ENCODE results near the gene MS4A6A.
"Not testable (repeated sequence)": the region's sequence is repeated elsewhere in the genome, so short reads cannot be mapped to it uniquely, and the experiment has no call there.

Gene MS4A6A

GRCh38 chr11:60186128-60186527 is 3.2 kb upstream of the MS4A6A start:
- in situ Hi-C loops (cut with HindIII; ENCODE audit: low pct_ligation_motif_present, low pct_unique_long_range_greater_than_20kb, low sequenced_read_pairs); DNase-seq: not testable (repeated sequence)

- DNase-seq; in situ Hi-C loops (cut with HindIII; ENCODE audit: low pct_ligation_motif_present, low pct_unique_long_range_greater_than_20kb, low sequenced_read_pairs): not testable (repeated sequence)
Observed at GRCh38 chr11:60185512-60185827, 2.6 kb upstream of the MS4A6A start.

DNA sequence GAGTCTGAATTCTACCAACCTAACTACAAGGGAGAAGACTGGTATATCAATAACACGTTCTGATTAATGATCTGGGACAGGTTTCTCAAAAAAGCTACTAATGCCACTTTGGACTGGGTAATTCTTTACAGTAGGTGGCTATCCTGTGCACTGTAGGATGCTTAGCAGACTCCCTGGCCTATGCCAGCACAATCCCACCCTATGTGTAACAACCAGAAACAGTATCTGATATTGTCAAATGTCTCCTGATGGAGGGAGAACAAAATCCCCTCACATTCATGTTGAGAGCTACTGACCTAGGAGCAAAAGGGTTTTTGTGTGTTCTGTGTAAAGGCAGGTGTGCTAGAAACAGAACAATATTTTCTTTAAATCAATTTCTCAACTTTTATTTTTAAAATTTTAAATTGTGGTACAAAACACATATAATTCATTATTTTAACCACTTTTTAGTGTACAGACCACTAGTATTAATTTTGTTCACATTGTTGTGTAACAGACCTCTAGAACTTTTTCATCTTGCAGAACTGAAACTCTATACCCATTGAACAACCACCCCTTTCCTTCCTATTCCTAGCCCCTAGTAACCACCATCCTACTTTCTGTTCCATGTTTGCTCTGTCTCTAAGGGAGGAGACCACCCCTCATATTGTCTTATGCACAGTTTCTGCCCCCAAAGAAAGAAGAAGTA is 2.1 kb upstream of the MS4A6A start:
- in situ Hi-C loops (cut with HindIII; ENCODE audit: low pct_ligation_motif_present, low pct_unique_long_range_greater_than_20kb, low sequenced_read_pairs) = no loop called here
- no peak for DNase-seq

- in situ Hi-C loops (cut with HindIII; ENCODE audit: low pct_ligation_motif_present, low pct_unique_long_range_greater_than_20kb, low sequenced_read_pairs) = no loop called here
Observed at GRCh38 chr11:60183591-60184205, 815 bp upstream of the MS4A6A start.

GRCh38 chr11:60175860-60176275 is 7.0 kb downstream of the MS4A6A start:
- no peak for DNase-seq
- in situ Hi-C loops (cut with HindIII; ENCODE audit: low pct_ligation_motif_present, low pct_unique_long_range_greater_than_20kb, low sequenced_read_pairs) = no loop called here

More at GRCh38 chr11:60183591-60184205, 815 bp upstream of the MS4A6A start:
- DNase-seq = no peak

- DNase-seq = no peak
- in situ Hi-C loops (cut with HindIII; ENCODE audit: low pct_ligation_motif_present, low pct_unique_long_range_greater_than_20kb, low sequenced_read_pairs) = no loop called here
Observed at GRCh38 chr11:60172011-60172410, 10.9 kb downstream of the MS4A6A start.

DNA sequence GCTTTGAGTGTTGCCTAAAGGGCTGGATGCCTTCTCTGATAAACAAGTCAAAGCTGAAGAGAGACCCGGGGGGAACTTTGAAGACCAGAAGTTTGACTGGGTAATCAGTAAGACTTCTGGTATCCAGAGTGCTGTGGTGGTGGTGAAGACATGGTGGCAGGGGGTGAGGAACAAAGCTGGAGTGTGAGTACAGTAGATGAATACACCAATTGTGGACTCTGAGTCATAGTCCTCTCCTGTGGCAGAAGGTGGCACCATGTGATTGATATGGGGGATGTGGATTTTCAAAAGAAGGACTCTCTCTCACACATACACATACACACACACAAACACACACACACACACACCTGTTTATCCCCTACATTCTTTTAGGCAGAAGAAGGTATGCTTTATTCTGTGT is 12.3 kb downstream of the MS4A6A start:
- in situ Hi-C loops (cut with HindIII; ENCODE audit: low pct_ligation_motif_present, low pct_unique_long_range_greater_than_20kb, low sequenced_read_pairs) = no loop called here
- DNase-seq = no peak

- DNase-seq = peak; percentile 34
- in situ Hi-C loops (cut with HindIII; ENCODE audit: low pct_ligation_motif_present, low pct_unique_long_range_greater_than_20kb, low sequenced_read_pairs) = no loop called here
Observed at GRCh38 chr11:60169264-60169915, 13.5 kb downstream of the MS4A6A start.

GRCh38 chr11:60168306-60168705 is 14.6 kb downstream of the MS4A6A start:
- no peak for DNase-seq
- in situ Hi-C loops (cut with HindIII; ENCODE audit: low pct_ligation_motif_present, low pct_unique_long_range_greater_than_20kb, low sequenced_read_pairs) = no loop called here

DNA sequence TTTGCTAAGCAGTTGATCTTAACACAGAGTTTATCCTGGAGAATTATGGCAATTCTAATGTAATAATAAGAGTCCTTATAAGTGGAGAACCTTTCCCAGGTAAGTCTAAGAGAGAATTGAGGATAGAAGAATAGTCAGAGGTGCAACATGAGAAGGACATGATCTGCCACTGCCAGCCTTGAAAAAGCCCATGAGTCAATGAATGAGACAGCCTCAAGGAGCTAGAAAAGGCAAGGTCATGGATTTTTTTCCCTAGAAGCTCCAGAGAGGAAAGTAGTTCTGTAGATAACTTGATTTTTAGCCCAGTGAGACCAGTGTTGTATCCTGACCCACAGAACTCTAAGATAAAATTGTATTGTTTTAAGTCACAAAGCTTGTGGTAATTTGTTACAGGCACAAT is 16.9 kb downstream of the MS4A6A start:
- in situ Hi-C loops (cut with HindIII; ENCODE audit: low pct_ligation_motif_present, low pct_unique_long_range_greater_than_20kb, low sequenced_read_pairs) = no loop called here
- DNase-seq = no peak

GRCh38 chr11:60165538-60165937 is 17.3 kb downstream of the MS4A6A start:
- in situ Hi-C loops (cut with HindIII; ENCODE audit: low pct_ligation_motif_present, low pct_unique_long_range_greater_than_20kb, low sequenced_read_pairs) = no loop called here
- no peak for DNase-seq

DNA sequence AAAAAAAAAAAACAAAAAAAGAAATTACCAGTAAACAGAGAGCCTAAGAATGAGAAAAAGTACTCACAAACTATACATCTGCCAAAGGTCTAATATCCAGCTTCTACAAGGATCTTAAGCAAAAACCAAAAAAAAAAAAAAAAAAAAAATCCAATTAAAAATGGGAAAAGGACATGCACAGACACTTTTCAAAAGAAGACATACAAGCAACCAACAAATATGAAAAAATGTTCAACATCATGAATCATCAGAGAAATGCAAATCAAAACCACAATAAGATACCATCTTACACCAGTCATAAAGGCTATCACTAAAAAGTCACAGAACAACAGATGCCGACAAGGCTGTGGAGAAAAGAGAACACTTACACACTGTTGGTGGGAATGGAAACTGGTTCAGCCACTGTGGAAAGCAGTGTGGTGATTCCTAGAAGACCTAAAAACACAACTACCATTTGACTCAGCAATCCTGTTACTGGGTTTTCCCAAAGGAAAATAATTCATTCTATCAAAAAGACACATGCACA is 18.3 kb downstream of the MS4A6A start:
- DNase-seq = no peak

DNA sequence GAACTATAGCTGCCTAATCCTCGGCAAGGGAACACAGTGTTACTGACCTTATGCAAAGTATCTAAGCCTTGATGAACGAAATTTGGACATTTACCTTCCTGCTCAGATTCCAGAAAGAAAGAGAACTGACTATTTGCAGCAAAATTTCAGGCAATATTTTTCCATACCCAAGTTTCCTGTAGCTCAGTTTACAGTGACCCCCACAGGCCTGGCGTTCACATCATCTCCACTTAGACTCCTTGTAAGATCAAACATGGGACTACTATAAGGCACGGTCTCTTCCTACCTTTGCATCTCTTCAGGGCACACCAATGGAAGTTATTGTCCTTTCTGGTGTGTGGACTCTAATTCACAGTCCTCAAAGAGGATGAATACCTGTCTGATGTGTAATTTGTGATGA is 21.1 kb downstream of the MS4A6A start:
- DNase-seq = no peak
- in situ Hi-C loops (cut with HindIII; ENCODE audit: low pct_ligation_motif_present, low pct_unique_long_range_greater_than_20kb, low sequenced_read_pairs) = no loop called here

More for the DNA sequence above, 18.3 kb downstream of the MS4A6A start:
- in situ Hi-C loops (cut with HindIII; ENCODE audit: low pct_ligation_motif_present, low pct_unique_long_range_greater_than_20kb, low sequenced_read_pairs) = no loop called here

DNA sequence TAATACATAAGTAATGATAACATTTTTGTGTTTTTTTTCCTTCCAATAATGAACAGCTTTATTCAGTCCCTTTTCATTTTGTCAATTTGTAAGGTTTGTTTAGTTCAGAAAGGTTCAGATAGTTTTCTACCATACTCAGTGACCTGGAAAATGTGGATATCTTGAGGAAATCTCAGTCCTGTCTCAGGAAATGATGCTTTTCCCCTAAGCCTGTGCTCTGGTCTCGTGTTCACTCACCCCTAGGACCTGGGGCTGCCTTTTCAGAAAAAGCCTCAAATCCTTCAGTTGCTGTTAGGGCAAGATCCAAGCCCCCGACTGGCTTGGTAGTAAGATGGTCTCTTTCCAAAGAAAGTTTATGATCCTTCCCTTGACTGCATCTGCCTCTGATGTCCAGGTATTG is 21.8 kb downstream of the MS4A6A start:
- no peak for DNase-seq
- in situ Hi-C loops (cut with HindIII; ENCODE audit: low pct_ligation_motif_present, low pct_unique_long_range_greater_than_20kb, low sequenced_read_pairs) = no loop called here

DNA sequence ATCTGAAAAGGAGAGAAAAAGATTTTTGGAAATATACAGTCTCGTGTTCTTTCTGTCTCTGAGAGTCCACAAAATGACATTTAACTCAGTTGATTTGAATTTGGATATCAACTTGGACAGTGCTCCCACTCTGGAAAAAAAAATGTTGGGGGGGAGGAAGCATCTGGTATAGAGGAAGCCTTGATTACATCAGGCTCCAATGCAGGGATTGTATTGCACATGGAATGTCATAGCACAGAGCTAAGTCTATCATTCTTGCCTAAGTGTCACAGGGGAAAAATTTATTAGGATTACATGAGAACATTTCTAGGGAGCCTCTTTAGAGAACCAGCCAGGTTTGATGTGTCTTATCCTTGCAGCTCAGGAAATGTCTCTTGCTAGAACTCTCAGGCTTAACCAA is 23.0 kb downstream of the MS4A6A start:
- in situ Hi-C loops (cut with HindIII; ENCODE audit: low pct_ligation_motif_present, low pct_unique_long_range_greater_than_20kb, low sequenced_read_pairs) = no loop called here
- DNase-seq = no peak

DNA sequence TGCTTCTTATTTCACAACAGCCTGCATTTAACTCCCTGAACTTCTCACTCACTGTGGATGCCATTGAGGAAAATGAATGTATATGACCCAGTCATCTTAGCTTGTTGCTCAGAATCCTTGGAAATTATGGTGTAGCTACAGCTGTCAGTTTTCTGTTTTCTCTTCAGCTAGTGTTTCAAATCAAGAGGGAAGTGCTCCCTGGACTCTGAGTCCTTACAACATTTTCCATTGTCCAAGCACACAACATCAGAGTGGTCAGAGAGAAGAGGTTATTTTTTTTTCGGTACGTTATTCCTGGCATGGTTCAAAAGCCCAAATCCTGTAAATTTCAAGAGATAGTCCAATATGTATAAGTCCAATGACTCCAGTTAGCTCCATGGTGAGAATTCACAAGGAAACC is 23.6 kb downstream of the MS4A6A start:
- in situ Hi-C loops (cut with HindIII; ENCODE audit: low pct_ligation_motif_present, low pct_unique_long_range_greater_than_20kb, low sequenced_read_pairs) = no loop called here
- DNase-seq = no peak

- in situ Hi-C loops (cut with HindIII; ENCODE audit: low pct_ligation_motif_present, low pct_unique_long_range_greater_than_20kb, low sequenced_read_pairs) = no loop called here
- no peak for DNase-seq
Observed at GRCh38 chr11:60158636-60159035, 24.2 kb downstream of the MS4A6A start.

GRCh38 chr11:60155931-60156330 is 27.0 kb downstream of the MS4A6A start:
- in situ Hi-C loops (cut with HindIII; ENCODE audit: low pct_ligation_motif_present, low pct_unique_long_range_greater_than_20kb, low sequenced_read_pairs) = no loop called here
- no peak for DNase-seq

- in situ Hi-C loops (cut with HindIII; ENCODE audit: low pct_ligation_motif_present, low pct_unique_long_range_greater_than_20kb, low sequenced_read_pairs); DNase-seq: not testable (repeated sequence)
Observed at GRCh38 chr11:60152727-60153126, 30.2 kb downstream of the MS4A6A start.

DNA sequence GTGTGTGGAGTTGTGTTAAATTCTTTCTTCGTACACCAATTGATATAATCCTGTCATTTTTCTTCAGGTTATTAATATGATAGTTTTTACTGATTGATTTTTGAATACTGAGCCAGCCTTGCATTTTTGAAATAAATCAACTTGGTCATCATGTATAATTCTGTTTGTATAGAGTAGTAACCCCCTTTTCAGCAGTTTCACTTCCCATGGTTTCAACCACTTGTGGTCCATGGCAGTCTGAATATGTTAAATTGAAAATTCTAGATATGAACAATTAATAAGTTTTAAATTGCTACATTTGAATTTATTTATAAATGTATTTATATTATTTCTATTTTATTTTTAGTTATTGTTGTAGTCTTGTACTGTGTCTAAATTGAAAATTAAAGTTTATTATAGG is 32.6 kb downstream of the MS4A6A start:
- DNase-seq = no peak
- in situ Hi-C loops (cut with HindIII; ENCODE audit: low pct_ligation_motif_present, low pct_unique_long_range_greater_than_20kb, low sequenced_read_pairs) = no loop called here

Measured in ACHN (cell line).